Neuronal stem cell (in vitro differentiated cells): ENCODE results near the gene BIN2.
"Not testable (repeated sequence)": the region's sequence is repeated elsewhere in the genome, so short reads cannot be mapped to it uniquely, and the experiment has no call there.

Source experiments
- DNase-seq: peaks from one replicate; pipeline ENCODE4 v3.0.0-alpha.2; 2013; ENCODE audit warnings: low spot score
- H2AFZ ChIP-seq: one replicate; pipeline ENCODE4 v1.6.1; 2013; ENCODE audit warnings: mild to moderate bottlenecking, low read length, inconsistent platforms
- H2AK5ac ChIP-seq: 2 replicates; pipeline ENCODE4 v1.6.1; 2013; ENCODE audit warnings: low read depth, mild to moderate bottlenecking, inconsistent platforms, low read length, moderate library complexity, mixed read lengths
- H2BK120ac ChIP-seq: 2 replicates; pipeline ENCODE4 v1.6.1; 2013; ENCODE audit warnings: low read depth, mild to moderate bottlenecking, inconsistent platforms, low read length, moderate library complexity, mixed read lengths
- H2BK12ac ChIP-seq: one replicate; pipeline ENCODE4 v1.6.1; 2013; ENCODE audit warnings: low read length, inconsistent platforms
- H2BK15ac ChIP-seq: 2 replicates; pipeline ENCODE4 v1.6.1; 2013; ENCODE audit warnings: mild to moderate bottlenecking, low read length, inconsistent platforms, mixed read lengths
- H2BK5ac ChIP-seq: one replicate; pipeline ENCODE4 v1.6.1; 2013; ENCODE audit warnings: inconsistent platforms, mild to moderate bottlenecking, low read length, moderate library complexity
- H3K14ac ChIP-seq: one replicate; pipeline ENCODE4 v1.6.1; 2013; ENCODE audit warnings: low read length, inconsistent platforms
- H3K18ac ChIP-seq: 2 replicates; pipeline ENCODE4 v1.6.1; 2013; ENCODE audit warnings: low read length, inconsistent platforms
- H3K23ac ChIP-seq: 2 replicates; pipeline ENCODE4 v1.6.1; 2013; ENCODE audit warnings: low read depth, mild to moderate bottlenecking, mixed read lengths, low read length, inconsistent platforms; ENCODE audit not compliant: poor library complexity
- H3K27ac ChIP-seq: replicated peaks from 3 replicates; pipeline ENCODE4 v1.5.1; 2013; ENCODE audit warnings: low read length, inconsistent platforms
- H3K27me3 ChIP-seq, 3 experiments: 2 replicates each; pipeline ENCODE4 v1.6.1; 2013; ENCODE audit warnings: low read length in 3 of 3, mild to moderate bottlenecking in 2 of 3, inconsistent platforms in 1 of 3, low read depth in 1 of 3, mixed read lengths in 1 of 3, moderate library complexity in 1 of 3; ENCODE audit not compliant: control insufficient read depth in 3 of 3, insufficient read depth in 3 of 3
- H3K36me3 ChIP-seq, 2 donors: replicated peaks in 1 of 2; 2 replicates each; pipeline ENCODE4 v1.6.1; 2013; ENCODE audit warnings: low read length in 2 of 2; ENCODE audit not compliant: control insufficient read depth in 2 of 2, insufficient read depth in 2 of 2
- H3K4ac ChIP-seq: 2 replicates; pipeline ENCODE4 v1.6.1; 2013; ENCODE audit warnings: inconsistent platforms, mild to moderate bottlenecking, low read length, moderate library complexity
- H3K4me1 ChIP-seq, 2 donors: 1 replicate in 1 of 2; 2 replicates in 1 of 2; pipeline ENCODE4 v1.6.1; 2013; ENCODE audit warnings: low read length in 2 of 2, low read depth in 1 of 2; ENCODE audit not compliant: control insufficient read depth in 2 of 2, insufficient read depth in 1 of 2
- H3K4me2 ChIP-seq: one replicate; pipeline ENCODE4 v1.6.1; 2013; ENCODE audit warnings: mild to moderate bottlenecking, low read length, inconsistent platforms; ENCODE audit not compliant: insufficient read depth, poor library complexity, severe bottlenecking
- H3K4me3 ChIP-seq, 2 donors: 2 replicates each; pipeline ENCODE4 v1.5.1; 2013; ENCODE audit warnings: low read length in 2 of 2, mild to moderate bottlenecking in 2 of 2, inconsistent platforms in 1 of 2, moderate library complexity in 1 of 2
- H3K79me1 ChIP-seq: one replicate; pipeline ENCODE4 v1.6.1; 2013; ENCODE audit warnings: low read depth, mild to moderate bottlenecking, inconsistent platforms, low read length, moderate library complexity
- H3K9ac ChIP-seq: one replicate; pipeline ENCODE4 v1.6.1; 2013; ENCODE audit warnings: mild to moderate bottlenecking, low read depth, low read length, inconsistent platforms; ENCODE audit not compliant: poor library complexity
- H3K9me3 ChIP-seq, 2 donors: replicated peaks in 1 of 2; 2 replicates each; pipeline versions ENCODE3 to v1.6.1; 2013; ENCODE audit warnings: low read length in 2 of 2, mild to moderate bottlenecking in 2 of 2, inconsistent platforms in 1 of 2, low read depth in 1 of 2, mixed read lengths in 1 of 2, moderate library complexity in 1 of 2; ENCODE audit not compliant: control insufficient read depth in 2 of 2, insufficient read depth in 1 of 2
- H4K8ac ChIP-seq: one replicate; pipeline ENCODE4 v1.6.1; 2013; ENCODE audit warnings: low read depth, mild to moderate bottlenecking, inconsistent platforms, low read length, moderate library complexity
- H4K91ac ChIP-seq: one replicate; pipeline ENCODE4 v1.6.1; 2013; ENCODE audit warnings: low read length, low read depth, mild to moderate bottlenecking, inconsistent platforms; ENCODE audit not compliant: poor library complexity
- WGBS, 2 donors: extraction: QIAGEN DNeasy Blood & Tissue Kit; methylation state at CpG; one replicate each; pipeline ENCODE4 v1.1.7; 2013; ENCODE audit warnings: missing lambda C conversion rate in 2 of 2, mixed read lengths in 1 of 2; ENCODE audit not compliant: insufficient read length in 2 of 2, insufficient replicate concordance in 1 of 2; ENCODE audit errors: extremely low coverage in 2 of 2; 5-methylcytosine and 5-hydroxymethylcytosine counted together

Gene BIN2

GRCh38 chr12:51300768-51301167 lies 23.2 kb downstream of the BIN2 start:
- not testable (repeated sequence) for H2AK5ac ChIP-seq, H3K23ac ChIP-seq, H2AFZ ChIP-seq, H3K4me2 ChIP-seq, H3K14ac ChIP-seq, H2BK5ac ChIP-seq, H3K18ac ChIP-seq, H3K4me3 ChIP-seq, H2BK120ac ChIP-seq, H2BK15ac ChIP-seq, H3K27ac ChIP-seq, H3K4me1 ChIP-seq, H2BK12ac ChIP-seq, H3K9me3 ChIP-seq, H4K91ac ChIP-seq, H4K8ac ChIP-seq, DNase-seq, H3K4ac ChIP-seq, H3K36me3 ChIP-seq, H3K9ac ChIP-seq, H3K79me1 ChIP-seq
- WGBS, 2 donors: no CpG with 5 or more reads among the region's 10 CpGs
- H3K27me3 ChIP-seq: peaks cover 0 to 15% (median 0%) of the 10 kb centered on the region in 3 experiments

GRCh38 chr12:51295651-51296050 lies 28.3 kb downstream of the BIN2 start:
- H3K18ac ChIP-seq: no peak overlapping the region
- H3K4me2 ChIP-seq: no peak overlapping the region
- no peak overlapping the region for H3K9ac ChIP-seq
- no peak overlapping the region for H3K4ac ChIP-seq
- no peak overlapping the region for H2AK5ac ChIP-seq
- no peaks in the 10 kb centered on the region for H3K9me3 ChIP-seq
- H3K23ac ChIP-seq: no peak overlapping the region
- H2BK15ac ChIP-seq: no peak overlapping the region
- no peak overlapping the region for H2BK120ac ChIP-seq
- no peak overlapping the region for H3K4me3 ChIP-seq
- no peak overlapping the region for H3K14ac ChIP-seq
- no peaks in the 10 kb centered on the region for H3K4me1 ChIP-seq
- no CpG with 5 or more reads among the region's 5 CpGs for WGBS, 2 donors
- no peaks in the 10 kb centered on the region for H3K79me1 ChIP-seq
- no peaks in the 10 kb centered on the region for H3K36me3 ChIP-seq
- no peak overlapping the region for H2BK5ac ChIP-seq
- H2AFZ ChIP-seq: no peak overlapping the region
- DNase-seq: no peak
- H4K8ac ChIP-seq: no peak overlapping the region
- H3K27me3 ChIP-seq: no peaks in the 10 kb centered on the region
- H2BK12ac ChIP-seq: no peak overlapping the region
- H3K27ac ChIP-seq: no peak overlapping the region
- no peak overlapping the region for H4K91ac ChIP-seq

- not testable (repeated sequence) for H2BK15ac ChIP-seq, H2BK120ac ChIP-seq, H2BK12ac ChIP-seq, H3K4ac ChIP-seq, H3K9me3 ChIP-seq, H3K36me3 ChIP-seq, H3K27me3 ChIP-seq, H3K23ac ChIP-seq, H3K14ac ChIP-seq, H2BK5ac ChIP-seq, H3K27ac ChIP-seq, H3K18ac ChIP-seq, H3K4me1 ChIP-seq, H2AK5ac ChIP-seq, H4K8ac ChIP-seq, H2AFZ ChIP-seq, H4K91ac ChIP-seq, H3K4me2 ChIP-seq, H3K4me3 ChIP-seq, DNase-seq, H3K9ac ChIP-seq, H3K79me1 ChIP-seq
- no CpG with 5 or more reads among the region's 10 CpGs for WGBS, 2 donors
Observed at GRCh38 chr12:51294097-51294496, 29.9 kb downstream of the BIN2 start.

- Histone ChIP-seq H3K4me1 (no peaks in the 10 kb centered on the region), H3K27me3 (no peaks in the 10 kb centered on the region), H2BK12ac (no peak overlapping the region), H3K4me3 (no peak overlapping the region), H4K8ac (no peak overlapping the region), H3K9me3 (no peaks in the 10 kb centered on the region), H2AFZ (no peak overlapping the region), H3K4me2 (no peak overlapping the region), H3K27ac (no peak overlapping the region), H3K79me1 (no peaks in the 10 kb centered on the region), H2BK120ac (no peak overlapping the region), H2AK5ac (no peak overlapping the region), H3K36me3 (no peaks in the 10 kb centered on the region), H3K18ac (no peak overlapping the region), H2BK5ac (no peak overlapping the region), H2BK15ac (no peak overlapping the region), H4K91ac (no peak overlapping the region), H3K23ac (no peak overlapping the region), H3K14ac (no peak overlapping the region), H3K4ac (no peak overlapping the region), H3K9ac (no peak overlapping the region)
- no peak for DNase-seq
Observed at GRCh38 chr12:51293696-51294095, 30.3 kb downstream of the BIN2 start.
